ENCODE measurements around the gene PDZD7. TPM values are rescaled to one million over a fixed set of nuclear protein-coding genes. Genes with fewer than 3 reads are reported as not detected.

Gene PDZD7
- polyA plus RNA-seq, 1 experiment = 0.86 TPM

- TF ChIP-seq CTCF (IDR thresholded peaks at IDR 0.05; ENCODE audit: insufficient read depth, low read depth, low read length) = no peak
- H3K4me3 ChIP-seq (ENCODE audit: low read depth, low read length) = no peak overlapping the region
- ChIA-PET CTCF (interaction anchor here (2.3 to 26.2 kb wide), 2 partner anchors 13 to 27 kb away, joined by 10 to 676 read pairs; no protein-coding TSS in a partner anchor), POLR2A (no interaction called here)
- no peaks in the 10 kb centered on the region for H3K36me3 ChIP-seq (ENCODE audit: control insufficient read depth, insufficient read depth, low read length)
- DNase-seq (ENCODE audit: low read depth) = no peak
- peaks cover 26% of the 10 kb centered on the region for H3K27me3 ChIP-seq (ENCODE audit: control insufficient read depth, insufficient read depth, low read length)
Observed at GRCh38 chr10:101072923-101073322, 42.0 kb upstream of the PDZD7 start.

- CTCF ChIA-PET = interaction anchor here (0.9 to 26.2 kb wide), 4 partner anchors 11 to 70 kb away, joined by 3 to 676 read pairs (median 4); no protein-coding TSS in a partner anchor
- H3K27me3 ChIP-seq (ENCODE audit: control insufficient read depth, insufficient read depth, low read length) = peaks cover 26% of the 10 kb centered on the region
- POLR2A ChIA-PET = no interaction called here
- H3K36me3 ChIP-seq (ENCODE audit: control insufficient read depth, insufficient read depth, low read length) = no peaks in the 10 kb centered on the region
- no peak overlapping the region for H3K4me3 ChIP-seq (ENCODE audit: low read depth, low read length)
- TF ChIP-seq CTCF (IDR thresholded peaks at IDR 0.05; ENCODE audit: insufficient read depth, low read depth, low read length) = no peak
- DNase-seq (ENCODE audit: low read depth) = no peak
Observed at GRCh38 chr10:101071885-101072433, 41.0 kb upstream of the PDZD7 start.

- Histone ChIP-seq H3K4me3 (ENCODE audit: low read depth, low read length) (no peak overlapping the region), H3K36me3 (ENCODE audit: control insufficient read depth, insufficient read depth, low read length) (no peaks in the 10 kb centered on the region), H3K27me3 (ENCODE audit: control insufficient read depth, insufficient read depth, low read length) (peaks cover 26% of the 10 kb centered on the region)
- DNase-seq (ENCODE audit: low read depth) = no peak
- ChIA-PET POLR2A (no interaction called here), CTCF (interaction anchor here (0.9 to 26.2 kb wide), 4 partner anchors 11 to 71 kb away, joined by 3 to 676 read pairs (median 4); no protein-coding TSS in a partner anchor)
- TF ChIP-seq CTCF (IDR thresholded peaks at IDR 0.05; ENCODE audit: insufficient read depth, low read depth, low read length) = no peak
Observed at GRCh38 chr10:101071267-101071884, 40.4 kb upstream of the PDZD7 start.

- CTCF ChIA-PET = interaction anchor here (1.3 to 26.2 kb wide), 3 partner anchors 24 to 72 kb away, joined by 4 to 676 read pairs (median 81); no protein-coding TSS in a partner anchor
- no peak for TF ChIP-seq CTCF (IDR thresholded peaks at IDR 0.05; ENCODE audit: insufficient read depth, low read depth, low read length)
- POLR2A ChIA-PET = no interaction called here
Observed at GRCh38 chr10:101070098-101070497, 39.2 kb upstream of the PDZD7 start.

GRCh38 chr10:101069441-101069840, 38.5 kb upstream of the PDZD7 start:
- H3K27me3 ChIP-seq (ENCODE audit: control insufficient read depth, insufficient read depth, low read length) = peaks cover 18% of the 10 kb centered on the region
- POLR2A ChIA-PET = no interaction called here
- no peak overlapping the region for H3K4me3 ChIP-seq (ENCODE audit: low read depth, low read length)
- TF ChIP-seq CTCF (IDR thresholded peaks at IDR 0.05; ENCODE audit: insufficient read depth, low read depth, low read length) = no peak
- H3K36me3 ChIP-seq (ENCODE audit: control insufficient read depth, insufficient read depth, low read length) = no peaks in the 10 kb centered on the region
- CTCF ChIA-PET = interaction anchor here (1.3 to 26.2 kb wide), 6 partner anchors 9 to 72 kb away, joined by 4 to 676 read pairs (median 12); no protein-coding TSS in a partner anchor
- no peak for DNase-seq (ENCODE audit: low read depth)

More at GRCh38 chr10:101070098-101070497, 39.2 kb upstream of the PDZD7 start:
- no peak for DNase-seq (ENCODE audit: low read depth)
- Histone ChIP-seq H3K4me3 (ENCODE audit: low read depth, low read length) (no peak overlapping the region), H3K36me3 (ENCODE audit: control insufficient read depth, insufficient read depth, low read length) (no peaks in the 10 kb centered on the region), H3K27me3 (ENCODE audit: control insufficient read depth, insufficient read depth, low read length) (peaks cover 21% of the 10 kb centered on the region)

Data from BJ (cell line).